ENCODE results near the gene SDHAF4.

DNA sequence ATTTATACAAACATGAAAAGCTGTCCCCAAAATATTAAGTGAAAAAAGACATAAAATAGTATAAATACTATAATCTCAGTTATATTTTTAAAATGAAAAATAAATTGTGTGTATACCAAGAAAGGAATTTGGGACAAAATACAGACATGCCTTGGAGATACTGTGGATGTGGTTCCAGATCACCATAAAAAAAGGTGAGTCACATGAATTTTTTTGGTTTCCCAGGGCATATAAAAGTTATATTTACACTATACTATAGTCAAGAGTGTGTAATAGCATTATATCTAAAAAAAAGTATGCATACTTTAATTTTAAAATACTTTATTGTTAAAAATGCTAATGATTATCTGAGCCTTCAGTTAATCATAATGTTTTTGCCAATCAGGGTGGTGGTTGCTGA is 17.4 kb upstream of the SDHAF4 start:
- TF ChIP-seq GABPA (IDR thresholded peaks at IDR 0.05; ENCODE audit: low read depth): no peak
- TF ChIP-seq, protein P1, sequence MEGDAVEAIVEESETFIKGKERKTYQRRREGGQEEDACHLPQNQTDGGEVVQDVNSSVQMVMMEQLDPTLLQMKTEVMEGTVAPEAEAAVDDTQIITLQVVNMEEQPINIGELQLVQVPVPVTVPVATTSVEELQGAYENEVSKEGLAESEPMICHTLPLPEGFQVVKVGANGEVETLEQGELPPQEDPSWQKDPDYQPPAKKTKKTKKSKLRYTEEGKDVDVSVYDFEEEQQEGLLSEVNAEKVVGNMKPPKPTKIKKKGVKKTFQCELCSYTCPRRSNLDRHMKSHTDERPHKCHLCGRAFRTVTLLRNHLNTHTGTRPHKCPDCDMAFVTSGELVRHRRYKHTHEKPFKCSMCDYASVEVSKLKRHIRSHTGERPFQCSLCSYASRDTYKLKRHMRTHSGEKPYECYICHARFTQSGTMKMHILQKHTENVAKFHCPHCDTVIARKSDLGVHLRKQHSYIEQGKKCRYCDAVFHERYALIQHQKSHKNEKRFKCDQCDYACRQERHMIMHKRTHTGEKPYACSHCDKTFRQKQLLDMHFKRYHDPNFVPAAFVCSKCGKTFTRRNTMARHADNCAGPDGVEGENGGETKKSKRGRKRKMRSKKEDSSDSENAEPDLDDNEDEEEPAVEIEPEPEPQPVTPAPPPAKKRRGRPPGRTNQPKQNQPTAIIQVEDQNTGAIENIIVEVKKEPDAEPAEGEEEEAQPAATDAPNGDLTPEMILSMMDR (IDR thresholded peaks at IDR 0.05; ENCODE audit: insufficient read depth, low read length): no peak
